ENCODE measurements around the gene DOCK9. TPM values are rescaled to one million over a fixed set of nuclear protein-coding genes. Genes with fewer than 3 reads are reported as not detected.
A peak's percentile ranks its signal among the peaks of the same experiment; 100 is the strongest.

DOCK9 gene
- total and polyA plus RNA-seq, 9 of the 15 experiments (the other 6 are each of a cell fraction or from before 2014, with no cell fraction given): 3.5 to 25.3 (median 16.7) TPM

GRCh38 chr13:98975822-98976261, 2.0 kb downstream of the DOCK9 start (continued):
- no peak for TF ChIP-seq ZNF518B (CRISPR knock-in tag; IDR thresholded peaks at IDR 0.05)
- TF ChIP-seq ATF6 (CRISPR knock-in tag; IDR thresholded peaks at IDR 0.05): no peak
- TF ChIP-seq FOXO4 (CRISPR knock-in tag; IDR thresholded peaks at IDR 0.05): no peak
- no peak for TF ChIP-seq ELK1 (CRISPR knock-in tag; IDR thresholded peaks at IDR 0.05)
- no peak for TF ChIP-seq ILF3 (IDR thresholded peaks at IDR 0.05; ENCODE audit: borderline replicate concordance)
- TF ChIP-seq PHB2 (IDR thresholded peaks at IDR 0.05; ENCODE audit: low read depth): peak; percentile 63; the same call in 1 of the 2 replicates
- TF ChIP-seq POLR3A (IDR thresholded peaks at IDR 0.05; ENCODE audit: borderline replicate concordance, extremely low read depth, insufficient read depth, insufficient read length): no peak
- no peak for TF ChIP-seq NR3C1 (CRISPR knock-in tag; IDR thresholded peaks at IDR 0.05)
- no peak for TF ChIP-seq HDGF (IDR thresholded peaks at IDR 0.05)
- TF ChIP-seq GMEB1 (CRISPR knock-in tag; IDR thresholded peaks at IDR 0.05): no peak
- TF ChIP-seq KAT8 (IDR thresholded peaks at IDR 0.05; ENCODE audit: low read depth): no peak
- TF ChIP-seq ZFPM2 (CRISPR knock-in tag; IDR thresholded peaks at IDR 0.05): no peak
- no peak for TF ChIP-seq STAG1 (CRISPR knock-in tag; IDR thresholded peaks at IDR 0.05; ENCODE audit: borderline replicate concordance)
- no peak for TF ChIP-seq SP1 (CRISPR knock-in tag; IDR thresholded peaks at IDR 0.05)
- no peak for TF ChIP-seq KLF6 (CRISPR knock-in tag; IDR thresholded peaks at IDR 0.05; ENCODE audit: borderline replicate concordance)
- TF ChIP-seq TRIM24 (IDR thresholded peaks at IDR 0.05): peak; percentile 94 to 95
- TF ChIP-seq NR4A1 (CRISPR knock-in tag; IDR thresholded peaks at IDR 0.05): no peak
- 0 out of 2 replicates have a peak, but pooled peaks have one; percentile 41 for TF ChIP-seq NR4A1 (tag; IDR thresholded peaks at IDR 0.05)

Measured in K562 (cell line).